ENCODE data around the gene DLG2.
"Not testable (repeated sequence)": the region's sequence is repeated elsewhere in the genome, so short reads cannot be mapped to it uniquely, and the experiment has no call there.

DLG2 gene

DNA sequence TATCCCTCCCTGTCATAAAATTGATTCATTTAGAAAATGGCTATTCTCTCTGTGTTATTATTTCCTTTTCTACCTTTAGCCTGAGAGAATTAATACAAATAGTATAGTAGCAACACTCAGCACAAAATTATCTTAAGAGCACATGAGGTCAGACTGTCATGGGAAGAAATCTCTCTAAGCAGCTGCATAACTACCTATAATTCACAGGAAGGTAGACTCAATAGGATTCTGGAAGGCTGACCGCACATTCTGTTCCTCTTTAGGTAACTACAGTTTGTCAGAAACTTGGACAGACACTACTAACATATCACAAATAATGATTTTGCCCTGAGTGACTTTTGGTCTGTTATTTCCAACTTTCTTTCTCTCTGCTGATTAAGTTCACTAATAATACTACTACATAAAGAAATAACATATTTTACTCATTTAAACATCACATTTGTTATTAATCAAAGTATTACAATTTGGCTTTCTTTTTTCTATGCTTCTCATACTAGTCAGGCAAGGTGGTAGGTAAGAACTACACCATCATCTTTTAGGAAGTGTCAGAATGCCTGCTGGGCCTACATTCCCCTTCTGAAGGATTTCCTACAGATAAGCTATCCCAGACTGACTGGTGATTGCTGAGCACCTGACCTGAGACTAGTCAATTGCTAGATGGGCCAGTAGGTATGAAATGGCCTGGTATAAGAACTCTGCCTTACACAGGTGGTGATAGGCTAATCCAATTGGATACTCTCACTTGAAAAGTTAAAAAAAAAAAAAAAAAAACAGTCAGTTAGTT is 325.1 kb downstream of the DLG2 start:
- DNase-seq, result no peak

DNA sequence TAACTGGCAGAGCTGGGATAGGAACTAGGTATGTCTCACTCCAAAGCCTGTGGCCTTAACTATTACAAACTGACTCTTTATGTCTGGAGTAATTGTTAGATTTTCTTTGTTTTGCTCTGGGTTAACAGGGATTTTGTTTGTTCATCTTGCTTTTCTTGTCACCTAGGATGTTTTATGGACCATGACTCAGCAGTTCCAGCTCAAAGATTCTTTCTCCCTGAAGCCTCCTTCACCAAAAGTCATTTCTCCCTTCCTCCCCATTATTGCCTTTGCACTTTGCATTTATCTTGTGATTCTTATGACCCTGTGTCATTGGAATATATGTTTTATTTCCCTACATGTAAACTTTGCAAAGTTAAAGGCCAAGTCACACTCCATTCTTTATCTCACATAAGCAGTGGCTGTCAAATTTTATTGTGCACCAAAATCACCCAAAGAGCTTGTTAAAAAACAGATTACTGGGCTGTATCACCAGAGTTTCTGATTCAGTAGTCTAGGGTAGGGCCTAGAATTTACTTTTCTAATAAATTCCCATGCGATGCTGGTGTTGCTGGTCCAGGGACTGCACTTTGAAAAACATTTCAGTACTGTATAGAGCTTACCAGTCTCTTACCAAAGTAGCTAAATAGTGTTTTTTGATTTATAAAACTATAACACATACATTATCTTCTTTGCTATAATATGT is 327.7 kb downstream of the DLG2 start:
- no peak for DNase-seq

DNA sequence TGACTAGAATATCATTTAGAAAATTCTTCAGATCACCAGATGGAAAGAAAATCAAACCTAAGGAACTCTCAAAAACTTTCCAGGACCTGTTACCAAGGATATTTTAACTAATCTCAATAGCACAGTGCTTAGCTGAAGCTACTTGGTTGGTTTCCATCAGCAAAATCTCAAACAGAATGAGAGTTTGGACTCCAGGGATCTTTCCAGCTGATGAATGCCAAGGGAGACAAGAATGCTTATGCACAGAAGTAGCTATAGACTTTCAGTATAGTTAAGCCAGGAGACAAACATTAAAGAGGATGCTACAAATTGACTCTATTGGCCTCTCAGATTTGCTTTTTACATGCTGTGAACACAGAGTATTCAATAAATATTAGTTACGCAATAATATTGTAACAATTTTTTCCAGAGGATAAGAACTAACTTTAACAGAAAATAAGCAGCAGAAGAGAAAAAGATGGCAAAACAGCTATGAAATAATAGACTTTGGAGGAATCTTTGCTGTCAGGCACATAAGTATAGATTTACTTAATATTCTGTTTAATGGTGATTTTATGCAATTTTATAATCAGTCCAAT is 331.4 kb downstream of the DLG2 start:
- DNase-seq, result no peak

DNA sequence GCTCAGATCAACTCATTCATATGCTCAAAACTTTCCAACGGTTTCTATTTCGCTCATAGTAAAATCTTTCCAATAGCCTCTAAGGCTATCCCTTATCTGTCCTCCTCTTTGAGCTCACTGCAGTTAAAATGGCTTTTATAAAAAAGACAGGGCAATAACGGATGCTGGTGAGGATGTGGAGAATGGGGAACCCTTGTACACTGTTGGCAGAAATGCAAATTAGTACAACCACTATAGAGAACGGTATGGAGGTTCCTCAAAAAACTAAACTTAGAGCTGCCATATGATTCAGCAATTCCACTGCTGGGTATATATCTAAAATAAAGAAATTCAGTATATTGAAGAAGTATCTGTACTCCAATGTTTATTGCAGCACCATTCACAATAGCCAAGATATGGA is 345.6 kb downstream of the DLG2 start:
- DNase-seq, result no peak

DNA sequence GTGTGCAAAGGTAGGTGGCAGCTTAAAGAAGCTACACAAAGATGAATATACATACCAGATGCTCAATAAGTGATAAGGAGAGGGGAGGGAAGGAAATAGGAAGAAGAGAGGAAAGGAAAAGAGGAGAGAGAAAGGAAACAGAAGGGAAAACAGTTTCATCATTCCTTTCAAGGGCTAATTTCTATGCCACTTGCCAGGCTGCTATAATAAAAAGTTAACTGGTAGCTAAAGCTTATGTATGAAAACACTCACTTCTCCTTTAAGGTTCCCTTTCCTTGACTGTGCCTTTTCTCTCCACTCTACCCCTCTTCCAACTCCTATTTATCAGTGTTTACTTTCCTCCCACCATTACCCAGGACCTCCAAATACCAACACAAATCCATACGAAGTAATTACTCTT is 347.9 kb downstream of the DLG2 start:
- no peak for DNase-seq

DNA sequence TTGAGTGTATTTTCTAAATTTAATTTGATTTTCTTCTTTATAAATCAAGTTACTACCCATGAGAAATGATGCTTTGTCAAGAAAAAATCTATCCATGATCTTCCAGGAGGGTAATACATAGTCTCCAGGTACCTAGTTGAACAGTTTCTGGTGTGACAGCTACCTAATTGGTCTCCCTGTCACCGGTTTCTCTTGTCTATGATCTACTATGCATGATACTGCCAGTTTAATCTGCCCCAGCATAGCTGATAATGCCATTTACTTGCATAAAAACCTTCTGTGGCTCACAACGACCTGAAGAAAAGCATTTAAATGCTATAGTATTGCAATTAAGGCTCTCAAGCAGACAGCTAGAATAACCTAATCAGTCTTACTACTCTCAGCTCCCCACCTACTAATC is 349.5 kb downstream of the DLG2 start:
- DNase-seq, result no peak

DNA sequence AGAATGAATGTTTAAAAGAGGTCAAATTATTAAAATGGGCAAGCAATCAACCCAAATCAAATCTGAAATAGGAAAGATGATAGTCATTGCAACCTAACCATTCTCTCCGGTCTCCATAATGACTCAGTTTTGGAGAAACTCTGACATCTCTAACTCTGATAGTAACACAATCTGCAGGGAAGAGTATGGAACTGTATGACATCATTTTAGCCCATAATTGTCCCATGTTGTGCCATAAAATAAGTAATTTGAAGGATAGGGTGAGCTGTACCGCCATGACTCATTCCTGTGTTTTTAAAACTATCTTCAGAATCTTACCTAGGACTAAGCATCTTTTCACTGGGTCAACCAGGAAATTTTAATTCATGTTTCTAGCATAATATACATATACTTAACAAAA is 350.8 kb downstream of the DLG2 start:
- no peak for DNase-seq

DNA sequence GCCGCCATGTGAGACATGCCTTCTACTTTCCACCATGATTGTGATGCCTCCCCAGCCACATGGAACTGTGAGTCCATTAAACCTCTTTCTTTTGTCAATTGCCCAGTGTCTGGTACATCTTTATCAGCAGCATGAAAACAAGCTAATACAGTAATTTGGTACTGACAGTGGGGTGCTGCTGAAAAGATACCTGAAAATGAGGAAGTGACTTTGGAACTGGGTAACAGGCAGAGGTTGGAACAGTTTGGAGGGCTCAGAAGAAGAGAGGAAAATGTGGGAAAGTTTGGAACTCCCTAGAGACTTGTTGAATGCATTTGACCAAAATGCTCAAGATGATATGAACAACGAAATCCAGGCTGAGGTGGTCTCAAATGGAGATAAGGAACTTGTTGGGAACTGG is 356.8 kb downstream of the DLG2 start:
- DNase-seq, result not testable (repeated sequence)

DNA sequence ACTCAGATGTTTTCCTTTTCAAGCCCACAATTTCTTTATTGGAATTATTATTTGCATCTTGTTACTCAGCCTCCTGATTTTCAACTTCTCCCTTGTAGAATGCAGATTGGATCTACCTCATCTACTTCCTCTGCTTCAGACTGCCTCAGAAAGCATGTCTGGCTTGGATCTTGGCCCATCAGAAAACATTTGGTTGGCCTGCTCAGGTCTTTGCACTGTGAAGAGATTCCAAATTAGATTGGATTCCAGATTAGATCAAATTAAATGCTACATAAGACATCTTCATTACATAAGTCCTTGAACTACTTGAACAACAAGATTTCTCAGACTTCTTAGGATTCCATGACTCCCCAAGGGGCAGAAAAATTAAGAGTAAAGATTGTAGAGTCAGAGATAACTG is 358.0 kb downstream of the DLG2 start:
- DNase-seq, result no peak

DNA sequence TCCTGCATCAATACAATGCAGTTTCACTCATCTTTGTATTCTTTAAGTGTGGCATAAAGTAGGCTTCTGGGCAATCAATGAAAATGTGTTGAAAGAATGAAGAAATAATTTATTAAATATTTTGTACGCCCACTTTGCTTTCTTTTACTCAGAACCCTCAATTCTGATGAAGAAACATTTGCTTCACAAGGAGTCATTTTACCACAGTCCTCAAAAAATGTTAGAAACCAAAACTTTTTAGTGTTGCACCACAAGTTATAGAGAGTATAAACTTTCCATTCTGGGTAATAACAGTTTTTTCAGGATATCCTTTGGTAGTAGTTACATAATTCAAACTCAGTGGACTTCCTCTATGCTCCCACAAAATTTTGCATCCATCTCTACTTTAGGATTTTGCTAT is 360.5 kb downstream of the DLG2 start:
- no peak for DNase-seq

DNA sequence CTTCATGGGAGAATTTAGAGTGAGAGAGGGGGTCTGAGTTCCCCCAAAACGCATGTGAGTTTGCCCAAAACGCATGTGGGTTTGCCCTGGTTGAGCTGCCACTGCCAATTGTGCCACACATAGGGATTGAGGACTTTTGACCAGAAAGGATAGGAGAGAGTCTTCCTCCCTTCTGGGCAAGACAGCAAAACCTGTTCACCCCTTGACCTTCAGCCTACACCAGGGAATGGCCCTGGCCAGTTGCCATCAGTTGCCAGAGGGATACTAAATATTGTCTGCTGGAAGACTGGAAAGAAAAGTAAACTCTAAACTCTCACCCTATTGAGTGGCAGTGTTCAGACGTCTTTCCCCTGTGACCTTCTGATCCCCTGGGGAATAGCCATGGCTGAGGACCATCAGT is 363.8 kb downstream of the DLG2 start:
- no peak for DNase-seq

DNA sequence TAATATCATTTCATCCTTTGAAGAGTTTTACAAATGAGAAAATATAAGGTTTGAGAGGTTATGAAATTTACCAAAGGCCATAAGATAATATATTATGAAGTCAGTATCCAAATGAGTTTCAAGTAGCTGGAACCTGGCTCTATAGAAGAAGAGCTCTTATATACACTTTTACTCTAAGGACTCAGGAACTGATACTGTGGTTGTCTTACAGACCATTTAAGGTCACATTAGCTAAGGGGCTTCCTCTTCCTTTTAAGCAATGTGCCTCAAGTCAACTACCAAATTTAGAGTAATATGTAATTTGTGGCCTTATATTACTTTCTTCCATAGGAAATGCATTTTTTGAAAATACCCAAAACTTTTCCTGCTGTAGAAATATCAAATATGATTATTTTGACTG is 369.3 kb downstream of the DLG2 start:
- DNase-seq, result no peak

DNA sequence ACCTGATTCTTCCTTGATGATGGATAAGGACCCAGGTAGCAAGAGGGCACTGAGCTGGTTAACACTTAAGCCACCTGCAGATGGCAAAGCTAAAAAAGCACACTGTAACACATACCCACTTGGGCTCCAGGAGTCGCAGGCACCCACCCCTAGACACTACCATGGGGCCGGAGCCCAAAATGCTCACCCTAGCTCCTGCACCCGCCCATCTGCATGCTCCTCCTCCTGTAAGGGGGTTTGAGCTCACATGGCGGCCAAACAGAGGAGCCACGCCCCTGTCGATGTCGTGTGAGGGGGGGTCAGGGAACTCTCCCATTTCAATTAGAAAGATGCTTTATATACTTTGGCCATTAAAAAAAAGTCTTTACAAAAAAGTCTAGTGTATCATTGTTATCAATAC is 370.7 kb downstream of the DLG2 start:
- DNase-seq, result no peak

DNA sequence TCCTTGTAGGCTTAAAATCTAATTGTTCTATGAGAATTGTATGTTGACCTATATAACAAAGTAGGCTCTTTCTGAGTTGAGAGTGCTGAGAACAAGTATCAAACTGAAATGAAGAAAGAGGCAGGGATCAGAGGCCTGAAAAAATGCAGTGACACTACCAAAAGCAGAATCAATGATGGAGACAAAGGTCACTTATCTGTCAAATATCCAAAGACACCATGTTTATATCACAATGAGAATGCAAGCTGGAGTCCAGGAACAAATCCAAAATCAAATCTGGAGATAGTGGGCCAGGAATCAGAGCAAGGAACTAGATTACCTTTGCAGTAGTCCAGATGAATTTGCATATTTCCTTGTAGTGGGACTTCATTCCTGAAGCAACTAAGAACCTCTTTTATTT is 377.7 kb downstream of the DLG2 start:
- no peak for DNase-seq

DNA sequence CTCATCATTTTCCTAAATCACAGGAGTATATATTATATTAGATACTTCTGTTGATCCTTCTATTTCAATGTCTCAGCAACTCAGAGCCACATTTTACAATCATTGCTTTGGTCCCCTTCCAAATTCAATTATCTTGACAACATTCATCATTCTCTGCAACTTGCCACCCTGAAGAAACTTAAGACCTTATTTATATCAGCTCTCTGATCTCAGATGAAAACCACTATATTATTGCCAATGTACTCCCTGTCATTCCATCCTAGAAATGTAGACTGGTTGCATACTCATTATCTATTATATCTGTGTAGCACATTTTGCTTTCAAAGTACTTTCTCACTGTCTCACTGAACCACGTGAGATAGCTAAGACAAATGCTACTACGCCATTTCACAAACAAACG is 379.3 kb downstream of the DLG2 start:
- DNase-seq, result no peak

DNA sequence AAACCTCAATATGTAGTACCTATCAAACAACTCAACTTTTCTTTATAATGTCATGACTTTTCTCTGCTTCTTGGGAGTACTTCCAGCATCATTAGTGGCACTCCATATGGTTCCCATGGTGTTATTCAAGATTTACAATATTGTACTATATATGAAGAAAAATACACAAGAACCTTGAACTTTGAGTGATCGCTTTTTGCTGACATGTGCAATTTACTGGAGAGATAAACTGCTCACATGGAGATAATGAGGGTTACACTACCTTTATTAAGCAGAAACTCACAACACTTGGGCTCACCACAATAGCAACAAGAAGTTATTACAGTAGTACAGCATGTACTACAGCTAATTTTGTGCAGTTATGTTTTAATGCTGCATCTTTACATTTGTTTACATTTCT is 388.2 kb downstream of the DLG2 start:
- DNase-seq, result no peak

DNA sequence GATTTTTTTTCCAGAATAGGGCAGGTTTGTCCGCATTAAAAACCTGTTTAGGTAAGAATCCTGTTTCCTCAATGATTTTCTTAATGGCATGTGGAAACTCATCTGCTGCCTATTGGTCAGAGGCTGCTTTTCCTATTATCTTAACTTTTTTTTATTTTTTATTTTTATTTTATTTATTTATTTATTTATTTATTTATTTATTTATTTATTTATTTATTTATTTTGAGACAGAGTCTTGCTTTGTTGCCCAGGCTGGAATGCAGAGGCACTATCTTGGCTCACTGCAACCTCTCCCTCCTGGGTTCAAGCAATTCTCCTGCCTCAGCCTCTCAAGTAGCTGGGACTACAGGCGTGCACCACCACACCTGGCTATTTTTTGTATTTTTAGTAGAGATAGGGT is 389.1 kb downstream of the DLG2 start:
- not testable (repeated sequence) for DNase-seq

DNA sequence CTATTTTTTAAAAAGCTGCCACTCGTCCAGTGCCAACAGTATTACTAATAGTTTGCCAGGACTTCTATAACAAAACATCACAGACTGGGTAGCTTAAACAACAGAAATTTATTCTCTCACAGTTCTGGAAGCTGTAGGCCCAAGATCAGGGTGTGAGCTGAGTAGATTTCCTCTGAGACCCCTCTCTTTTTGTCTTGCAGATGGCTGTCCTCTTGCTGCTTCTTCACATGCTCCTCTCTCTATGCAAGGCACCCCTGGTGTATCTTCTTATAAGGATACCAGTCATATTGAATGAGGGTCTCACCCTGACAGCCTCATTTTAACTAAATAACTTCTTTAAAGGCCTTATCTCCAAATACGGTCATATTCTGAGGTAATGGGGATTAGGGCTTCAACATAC is 390.9 kb downstream of the DLG2 start:
- no peak for DNase-seq

DNA sequence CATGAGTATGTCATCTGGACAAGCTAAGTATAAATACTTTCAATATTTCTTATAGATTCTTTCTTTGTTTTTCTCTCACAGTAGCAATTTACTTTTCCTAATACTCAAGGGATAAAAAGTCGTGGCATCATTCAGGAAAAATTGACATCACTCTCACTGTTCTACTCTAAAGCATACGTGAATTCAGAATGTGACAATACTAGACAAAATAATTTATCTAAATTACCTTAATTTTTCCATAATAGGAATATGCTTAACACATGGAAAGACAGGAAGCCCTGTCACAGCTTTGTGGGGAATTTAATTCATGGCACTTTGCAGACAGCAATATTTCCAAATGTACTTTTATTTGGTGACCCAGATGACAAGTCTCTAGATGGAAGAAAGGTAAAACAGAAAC is 394.6 kb downstream of the DLG2 start:
- DNase-seq, result no peak

DNA sequence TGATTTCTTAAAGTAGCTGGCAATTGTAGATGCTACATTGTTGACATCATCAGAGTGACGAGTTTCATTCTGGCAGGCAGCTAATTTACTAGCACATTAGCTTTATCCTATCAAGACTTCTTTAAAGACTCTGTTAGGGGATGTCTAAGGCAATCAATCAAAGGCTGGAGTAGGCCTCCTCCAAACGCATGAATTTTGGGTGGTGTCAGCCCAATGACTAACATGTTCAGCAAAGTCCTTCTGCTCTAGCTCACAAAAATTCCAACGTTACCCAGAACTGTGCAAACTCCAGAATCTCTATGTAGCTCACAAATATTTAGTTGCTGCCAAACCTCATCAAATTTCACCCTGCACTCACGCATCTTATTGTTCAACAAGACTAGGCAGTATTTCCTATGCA is 395.6 kb downstream of the DLG2 start:
- no peak for DNase-seq

DNA sequence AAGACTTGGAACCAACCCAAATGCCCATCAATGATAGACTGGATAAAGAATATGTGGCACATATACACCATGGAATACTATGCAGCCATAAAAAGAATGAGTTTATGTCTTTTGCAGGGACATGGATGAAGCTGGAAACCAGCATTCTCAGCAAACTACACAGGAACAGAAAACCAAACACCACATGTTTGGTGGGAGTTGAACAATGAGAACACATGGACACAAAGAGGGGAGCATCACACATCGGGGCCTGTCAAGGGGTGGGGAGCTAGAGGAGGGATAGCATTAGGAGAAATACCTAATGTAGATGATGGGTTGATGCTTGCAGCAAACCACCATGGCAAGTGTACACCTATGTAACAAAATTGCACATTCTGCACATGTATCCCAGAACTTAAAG is 397.4 kb downstream of the DLG2 start:
- not testable (repeated sequence) for DNase-seq

DNA sequence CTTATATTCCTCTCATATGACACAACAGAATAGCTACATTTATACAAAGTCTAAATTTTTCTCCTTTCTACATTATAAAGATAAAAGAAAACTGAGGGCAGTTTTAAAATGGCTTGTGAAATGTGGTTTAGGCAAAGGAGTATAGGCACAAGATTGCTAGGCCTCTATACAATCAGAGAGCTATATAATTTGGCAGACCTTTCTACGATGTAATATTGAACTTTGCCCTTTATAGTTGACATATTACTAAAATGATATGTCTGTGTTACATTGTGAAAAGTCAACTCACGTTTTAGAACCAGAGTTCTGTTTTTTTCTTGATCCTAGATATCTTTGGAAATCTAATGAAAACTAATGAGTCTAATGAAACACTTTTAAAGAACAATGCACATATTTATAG is 430.2 kb downstream of the DLG2 start:
- no peak for DNase-seq

DNA sequence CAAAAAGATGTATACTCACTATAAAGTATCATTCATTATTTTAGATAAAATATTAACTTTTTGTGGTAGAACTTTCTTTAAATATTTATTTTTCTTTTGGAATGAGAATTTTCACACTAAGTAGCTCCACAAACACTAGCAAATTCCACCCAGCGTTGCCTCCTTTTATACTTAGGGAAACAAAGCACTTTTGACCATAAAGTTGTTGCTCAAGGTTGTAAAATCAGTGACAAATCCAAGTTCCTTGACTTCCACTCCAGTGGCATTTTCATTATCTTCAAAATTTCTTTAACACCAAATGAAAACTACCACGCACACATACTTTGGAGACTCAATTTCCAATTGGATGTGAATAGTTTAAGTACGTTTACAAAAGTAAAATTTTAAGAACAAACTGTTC is 431.2 kb downstream of the DLG2 start:
- DNase-seq, result no peak

DNA sequence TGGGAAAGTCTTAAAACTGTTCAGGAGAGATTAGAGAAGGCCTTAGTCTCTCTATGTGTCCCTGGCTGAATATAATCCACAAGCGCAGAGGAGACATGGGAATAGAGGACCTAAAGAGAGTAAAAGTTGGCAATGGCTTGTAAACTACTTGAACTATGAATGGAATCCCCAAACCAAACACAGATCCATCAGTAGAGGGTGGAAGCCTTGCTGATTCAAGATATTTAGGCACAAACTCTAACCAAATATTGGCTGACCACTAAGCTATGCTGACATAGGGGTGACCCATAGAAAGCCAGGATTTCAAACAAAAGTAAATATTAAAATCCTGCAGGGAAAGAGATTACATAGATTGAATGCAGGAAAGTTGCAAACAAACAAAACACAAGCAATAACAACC is 439.2 kb downstream of the DLG2 start:
- DNase-seq, result no peak

DNA sequence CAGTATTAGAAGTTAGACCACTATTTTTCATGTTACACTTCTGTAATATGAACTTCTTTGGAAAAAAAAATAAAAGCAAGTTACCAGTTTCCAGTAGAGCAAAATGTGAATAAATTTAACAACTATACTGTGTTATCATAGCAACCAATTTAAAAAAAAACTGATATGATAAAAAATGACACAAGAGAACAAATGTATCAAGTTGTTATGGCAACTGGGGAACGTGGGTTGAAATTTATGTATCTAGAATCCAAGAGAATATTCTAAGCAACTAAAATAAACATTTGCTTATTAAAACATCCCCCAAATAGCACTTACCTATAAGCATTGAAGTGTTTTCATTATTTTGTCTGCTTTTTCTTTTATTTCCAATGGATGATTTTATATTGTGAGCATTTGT is 442.4 kb downstream of the DLG2 start:
- DNase-seq, result no peak
